ENCODE measurements around the gene GATA2. TPM values are rescaled to one million over a fixed set of nuclear protein-coding genes. Genes with fewer than 3 reads are reported as not detected.

Gene GATA2
- total RNA-seq, 1 donor from 2014 or later = 1.7 TPM

DNA sequence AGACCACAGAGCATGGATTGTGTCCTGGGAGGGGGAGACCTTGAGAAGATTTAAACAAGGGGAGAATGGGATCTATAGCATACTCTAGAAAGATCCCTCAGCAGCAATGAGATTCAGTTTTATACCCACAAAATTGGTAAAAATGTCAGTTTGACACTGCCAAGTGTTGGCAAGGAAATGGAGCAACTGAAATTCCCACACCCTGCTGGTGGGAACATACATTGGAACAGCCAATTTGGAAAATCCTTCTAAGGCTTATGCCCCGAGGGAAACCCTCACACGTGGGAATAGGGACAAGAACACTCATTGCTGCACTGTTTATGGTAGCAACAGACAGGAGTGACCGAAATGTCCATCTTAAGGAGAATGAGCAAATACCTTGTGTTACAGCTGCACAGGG, 21.3 kb downstream of the GATA2 start:
- Mint-ChIP-seq H3K27me3 (peaks cover 66% of the 10 kb centered on the region), H3K4me3 (ENCODE audit: low read depth) (no peak overlapping the region), H3K4me1 (ENCODE audit: low read depth) (peaks cover 6% of the 10 kb centered on the region), H3K27ac (no peak overlapping the region), H3K36me3 (ENCODE audit: insufficient read depth) (no peaks in the 10 kb centered on the region), H3K9me3 (ENCODE audit: low read depth) (no peaks in the 10 kb centered on the region)
- TF ChIP-seq, protein P1, sequence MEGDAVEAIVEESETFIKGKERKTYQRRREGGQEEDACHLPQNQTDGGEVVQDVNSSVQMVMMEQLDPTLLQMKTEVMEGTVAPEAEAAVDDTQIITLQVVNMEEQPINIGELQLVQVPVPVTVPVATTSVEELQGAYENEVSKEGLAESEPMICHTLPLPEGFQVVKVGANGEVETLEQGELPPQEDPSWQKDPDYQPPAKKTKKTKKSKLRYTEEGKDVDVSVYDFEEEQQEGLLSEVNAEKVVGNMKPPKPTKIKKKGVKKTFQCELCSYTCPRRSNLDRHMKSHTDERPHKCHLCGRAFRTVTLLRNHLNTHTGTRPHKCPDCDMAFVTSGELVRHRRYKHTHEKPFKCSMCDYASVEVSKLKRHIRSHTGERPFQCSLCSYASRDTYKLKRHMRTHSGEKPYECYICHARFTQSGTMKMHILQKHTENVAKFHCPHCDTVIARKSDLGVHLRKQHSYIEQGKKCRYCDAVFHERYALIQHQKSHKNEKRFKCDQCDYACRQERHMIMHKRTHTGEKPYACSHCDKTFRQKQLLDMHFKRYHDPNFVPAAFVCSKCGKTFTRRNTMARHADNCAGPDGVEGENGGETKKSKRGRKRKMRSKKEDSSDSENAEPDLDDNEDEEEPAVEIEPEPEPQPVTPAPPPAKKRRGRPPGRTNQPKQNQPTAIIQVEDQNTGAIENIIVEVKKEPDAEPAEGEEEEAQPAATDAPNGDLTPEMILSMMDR (IDR thresholded peaks at IDR 0.05; ENCODE audit: unreplicated experiment) = no peak
- no peak for DNase-seq (ENCODE audit: low spot score, unreplicated experiment)

DNA sequence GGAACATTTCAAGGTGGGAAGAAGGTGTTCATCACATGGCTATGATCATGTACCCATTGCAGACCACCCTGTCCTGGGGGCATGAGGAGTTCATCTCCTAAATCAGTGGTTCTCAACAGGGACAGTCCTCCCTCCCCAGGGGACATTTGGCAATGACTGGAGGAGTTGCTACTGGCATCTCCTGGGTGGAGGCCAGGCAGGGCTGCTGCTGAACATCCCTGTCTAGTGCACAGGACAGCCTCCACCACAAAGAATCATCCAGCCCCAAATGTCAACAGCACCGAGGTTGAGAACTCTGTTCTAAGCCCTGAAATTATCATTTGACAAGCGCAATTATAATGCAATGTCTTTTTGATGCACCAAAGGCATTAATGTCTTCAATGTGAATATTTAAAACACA, 21.9 kb downstream of the GATA2 start:
- DNase-seq (ENCODE audit: low spot score, unreplicated experiment) = no peak
- H3K4me1 Mint-ChIP-seq (ENCODE audit: low read depth) = peaks cover 6% of the 10 kb centered on the region
- peaks cover 70% of the 10 kb centered on the region for H3K27me3 Mint-ChIP-seq
- no peak overlapping the region for H3K27ac Mint-ChIP-seq
- TF ChIP-seq, protein P1 (IDR thresholded peaks at IDR 0.05; ENCODE audit: unreplicated experiment) = no peak
- no peaks in the 10 kb centered on the region for H3K9me3 Mint-ChIP-seq (ENCODE audit: low read depth)
- no peak overlapping the region for H3K4me3 Mint-ChIP-seq (ENCODE audit: low read depth)
- no peaks in the 10 kb centered on the region for H3K36me3 Mint-ChIP-seq (ENCODE audit: insufficient read depth)

DNA sequence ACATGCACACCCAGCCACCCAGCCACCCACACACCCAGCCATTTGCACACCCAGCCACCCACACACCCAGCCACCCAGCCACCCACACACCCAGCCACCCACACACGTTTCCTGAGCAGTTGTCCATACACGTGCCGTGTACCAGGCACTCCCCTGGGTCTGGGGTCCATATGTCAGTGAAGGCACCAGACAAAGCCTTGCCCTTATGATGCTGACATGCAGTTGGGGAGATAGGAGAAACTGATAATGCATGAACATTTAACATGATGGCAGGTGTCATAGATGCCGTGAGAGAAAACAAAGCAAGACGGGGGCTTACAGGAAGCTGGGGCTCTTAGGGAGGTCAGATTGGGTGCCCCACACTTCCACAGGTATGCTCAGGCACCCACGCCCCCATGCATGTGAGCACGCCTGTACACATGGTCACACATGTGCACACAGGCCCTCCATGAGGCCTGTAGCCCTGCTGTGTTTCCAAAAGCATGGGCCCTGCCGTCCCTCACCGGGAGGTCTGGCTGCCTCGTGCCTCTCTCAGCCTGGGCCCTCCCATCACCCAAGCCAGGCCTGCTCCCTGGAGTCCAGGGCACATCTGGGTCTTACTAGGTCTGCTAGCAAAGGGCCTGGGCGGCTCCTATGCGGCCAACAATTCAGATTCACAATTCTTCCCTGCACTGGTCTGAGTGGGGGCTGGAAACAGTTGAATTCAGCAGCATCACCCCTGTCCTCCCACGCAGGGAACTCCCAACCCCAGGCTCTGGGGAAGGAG, 22.7 kb downstream of the GATA2 start:
- Mint-ChIP-seq H3K4me3 (ENCODE audit: low read depth) (no peak overlapping the region), H3K27ac (no peak overlapping the region), H3K9me3 (ENCODE audit: low read depth) (no peaks in the 10 kb centered on the region), H3K36me3 (ENCODE audit: insufficient read depth) (no peaks in the 10 kb centered on the region), H3K27me3 (peaks cover 74% of the 10 kb centered on the region), H3K4me1 (ENCODE audit: low read depth) (peaks cover 6% of the 10 kb centered on the region)
- TF ChIP-seq, protein P1 (IDR thresholded peaks at IDR 0.05; ENCODE audit: unreplicated experiment) = no peak
- DNase-seq (ENCODE audit: low spot score, unreplicated experiment) = no peak

DNA sequence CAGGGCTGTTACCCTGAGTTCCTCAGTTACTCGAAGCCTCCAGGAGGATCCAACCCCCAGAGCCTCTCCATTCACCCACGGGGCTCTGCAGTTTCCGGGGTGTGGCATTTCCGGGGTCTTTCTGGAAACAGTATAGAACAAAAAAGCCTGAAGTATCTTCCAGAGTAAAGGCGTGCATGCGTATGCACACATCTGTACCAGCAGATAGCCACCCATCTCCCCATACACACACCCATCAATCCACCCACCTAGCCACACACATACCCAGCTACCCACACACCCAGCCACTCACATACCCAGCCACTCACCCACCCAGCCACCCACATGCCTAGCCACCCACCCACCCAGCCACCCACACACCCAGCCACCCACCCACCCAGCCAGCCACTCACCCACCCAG, 23.4 kb downstream of the GATA2 start:
- no peak overlapping the region for H3K27ac Mint-ChIP-seq
- peaks cover 2% of the 10 kb centered on the region for H3K4me1 Mint-ChIP-seq (ENCODE audit: low read depth)
- no peak for DNase-seq (ENCODE audit: low spot score, unreplicated experiment)
- H3K4me3 Mint-ChIP-seq (ENCODE audit: low read depth) = no peak overlapping the region
- H3K27me3 Mint-ChIP-seq = peaks cover 75% of the 10 kb centered on the region
- TF ChIP-seq, protein P1 (IDR thresholded peaks at IDR 0.05; ENCODE audit: unreplicated experiment) = no peak
- H3K36me3 Mint-ChIP-seq (ENCODE audit: insufficient read depth) = no peaks in the 10 kb centered on the region
- H3K9me3 Mint-ChIP-seq (ENCODE audit: low read depth) = no peaks in the 10 kb centered on the region

DNA sequence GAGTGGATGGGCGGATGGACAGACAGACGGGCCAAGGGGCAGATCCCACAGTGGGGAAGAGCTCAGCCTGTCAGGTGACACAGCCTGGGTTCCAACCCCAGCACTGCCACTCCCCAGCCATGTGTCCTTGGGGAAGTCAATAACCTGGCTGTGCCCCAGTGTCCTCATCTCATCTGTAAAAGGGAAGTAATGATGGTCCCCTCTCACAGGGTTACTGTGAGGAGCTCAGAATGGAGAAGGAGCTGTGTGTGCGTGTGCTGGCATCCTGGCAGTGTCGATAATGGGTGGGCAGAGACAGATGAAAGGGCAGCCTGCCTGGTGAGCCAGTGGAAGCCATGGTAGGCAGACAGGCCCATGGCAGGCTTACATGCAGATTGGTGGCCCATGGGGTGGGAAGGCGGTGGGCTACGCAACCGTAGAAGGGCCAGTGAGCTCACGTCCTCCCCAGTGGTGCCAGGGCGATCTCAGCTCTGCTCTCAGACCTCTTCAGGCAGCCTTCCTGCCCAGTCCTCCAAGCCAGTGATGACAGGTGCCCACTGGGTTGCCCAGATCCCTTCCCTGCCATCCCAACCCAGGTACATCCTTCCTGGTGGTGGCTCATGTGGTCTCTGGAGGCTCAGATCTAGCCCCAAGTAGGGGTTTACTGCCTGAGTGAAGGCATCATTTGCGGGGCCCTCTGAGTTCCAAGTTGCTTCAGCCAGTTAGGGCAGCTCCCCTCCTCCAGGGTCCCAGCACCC, 24.0 kb downstream of the GATA2 start:
- no peaks in the 10 kb centered on the region for H3K36me3 Mint-ChIP-seq (ENCODE audit: insufficient read depth)
- no peak for DNase-seq (ENCODE audit: low spot score, unreplicated experiment)
- no peaks in the 10 kb centered on the region for H3K9me3 Mint-ChIP-seq (ENCODE audit: low read depth)
- TF ChIP-seq, protein P1 (IDR thresholded peaks at IDR 0.05; ENCODE audit: unreplicated experiment) = no peak
- no peak overlapping the region for H3K27ac Mint-ChIP-seq
- H3K27me3 Mint-ChIP-seq = peaks cover 75% of the 10 kb centered on the region
- no peak overlapping the region for H3K4me3 Mint-ChIP-seq (ENCODE audit: low read depth)
- no peaks in the 10 kb centered on the region for H3K4me1 Mint-ChIP-seq (ENCODE audit: low read depth)

Data from progenitor cell of endocrine pancreas (in vitro differentiated cells).